ENCODE measurements around the gene SLC11A2. TPM values are rescaled to one million over a fixed set of nuclear protein-coding genes. Genes with fewer than 3 reads are reported as not detected.

SLC11A2 gene
- total and polyA plus RNA-seq, 2 of the 8 experiments (the other 6 are each of a cell fraction or from before 2014, with no cell fraction given) = 55.0 to 61.5 TPM

- no peak overlapping the region for H2BK20ac ChIP-seq (ENCODE audit: low read length)
- H4K8ac ChIP-seq (ENCODE audit: extremely low read depth, insufficient read depth, low read length) = no peak overlapping the region
- H3K23ac ChIP-seq (ENCODE audit: insufficient read length) = no peak overlapping the region
- H3K36me3 ChIP-seq (ENCODE audit: control insufficient read depth in 2 of 4, insufficient read depth in 4 of 4, low read length in 3 of 4) = peaks cover 20 to 81% (median 52%) of the 10 kb centered on the region in 4 experiments
- H4K5ac ChIP-seq (ENCODE audit: insufficient read length, low read depth, low read length) = no peak overlapping the region
- H2BK120ac ChIP-seq (replicated peaks; ENCODE audit: low read depth, low read length) = no peak overlapping the region
- H3K4ac ChIP-seq (replicated peaks; ENCODE audit: insufficient read length, low read depth, low read length) = no peak overlapping the region
- no peak overlapping the region for H3K56ac ChIP-seq (replicated peaks; ENCODE audit: insufficient read length, low read depth, low read length)
- 93% methylated on average over 9 of the region's 9 CpGs; no CpG with 5 or more reads in 1 of the 2 experiments for WGBS, 2 experiments (ENCODE audit: extremely low coverage in 1 of 2, insufficient coverage in 1 of 2, insufficient read length in 1 of 2, insufficient replicate concordance in 2 of 2, low coverage in 1 of 2, low lambda C conversion rate in 2 of 2, missing lambda C conversion rate in 1 of 2)
- no peak overlapping the region for H2BK5ac ChIP-seq (ENCODE audit: low read depth, low read length)
- H3K14ac ChIP-seq (ENCODE audit: insufficient read length) = no peak overlapping the region
- H2BK12ac ChIP-seq (ENCODE audit: low read depth, low read length) = no peak overlapping the region
- H3K4me1 ChIP-seq (replicated peaks in 1 of 4; ENCODE audit: control insufficient read depth in 3 of 4, insufficient read depth in 4 of 4, low read length in 3 of 4) = no peaks in the 10 kb centered on the region
- H3K4me2 ChIP-seq (ENCODE audit: insufficient read depth in 1 of 2, low read depth in 2 of 2, low read length in 2 of 2) = no peak overlapping the region
- H3K18ac ChIP-seq (ENCODE audit: extremely low read depth, low read length) = no peak overlapping the region
- no peak overlapping the region for H4K91ac ChIP-seq (replicated peaks; ENCODE audit: insufficient read length, low read length)
- no peaks in the 10 kb centered on the region for H3K79me2 ChIP-seq (ENCODE audit: control insufficient read depth in 1 of 2, insufficient read depth in 2 of 2, low read length in 2 of 2)
- H3K79me1 ChIP-seq (ENCODE audit: low read depth, low read length) = no peaks in the 10 kb centered on the region
- H3K27me3 ChIP-seq (replicated peaks in 1 of 4; ENCODE audit: control insufficient read depth in 3 of 4, extremely low read depth in 1 of 4, insufficient read depth in 3 of 4, low read length in 3 of 4) = no peaks in the 10 kb centered on the region
- ChIA-PET POLR2A (ENCODE audit: partially characterized antibody) (interaction anchor here (0.9 to 1.9 kb wide), 4 partner anchors 9 to 20 kb away, joined by 3 to 17 read pairs (median 8); partner anchors contain the start of gene CSRNP2), CTCF (ENCODE audit: partially characterized antibody) (interaction anchor here (1.0 to 1.4 kb wide), 3 partner anchors 10 to 11 kb away, joined by 4 to 5 read pairs (median 4); no protein-coding TSS in a partner anchor)
- no peaks in the 10 kb centered on the region for H3K9me3 ChIP-seq (ENCODE audit: insufficient read depth in 2 of 2, low read depth in 1 of 2, low read length in 1 of 2)
- H4K20me1 ChIP-seq (replicated peaks in 1 of 2; ENCODE audit: control insufficient read depth in 1 of 2, insufficient read depth in 2 of 2, low read length in 2 of 2) = peaks cover 2 to 4% of the 10 kb centered on the region in 2 experiments
- H2AK5ac ChIP-seq (ENCODE audit: low read depth, low read length) = no peak overlapping the region
- DNase-seq (ENCODE audit: low read depth in 1 of 2, low spot score in 2 of 2) (no peak), FAIRE-seq (no peak)
- H3K4me3 ChIP-seq (ENCODE audit: extremely low read depth in 1 of 4, insufficient read depth in 2 of 4, low read depth in 3 of 4, low read length in 4 of 4) = no peak overlapping the region
- H3K9ac ChIP-seq (replicated peaks in 1 of 4; ENCODE audit: extremely low read depth in 1 of 4, low read depth in 3 of 4, low read length in 3 of 4) = no peak overlapping the region
- no peak overlapping the region for H3K27ac ChIP-seq (ENCODE audit: low read depth, low read length)
- no peaks in the 10 kb centered on the region for H3K23me2 ChIP-seq (ENCODE audit: low read depth, low read length)
- no peak overlapping the region for H2BK15ac ChIP-seq (ENCODE audit: low read length)
- no peak overlapping the region for H2AFZ ChIP-seq (ENCODE audit: low read length)
- TF ChIP-seq RFX5 (IDR thresholded peaks at IDR 0.05; ENCODE audit: borderline replicate concordance, low read depth, low read length) (no peak), TEAD4 (IDR thresholded peaks at IDR 0.05; ENCODE audit: low read depth, low read length) (no peak), POU5F1 (IDR thresholded peaks at IDR 0.05; ENCODE audit: low read depth, low read length) (no peak), CHD1 (IDR thresholded peaks at IDR 0.05; ENCODE audit: low read depth, low read length) (no peak), KDM5A (IDR thresholded peaks at IDR 0.05; ENCODE audit: low read length) (no peak), HDAC2 (IDR thresholded peaks at IDR 0.05; ENCODE audit: borderline replicate concordance in 1 of 2, low read depth in 2 of 2, low read length in 2 of 2) (no peak), CBX8 (IDR thresholded peaks at IDR 0.05; ENCODE audit: borderline replicate concordance, low read depth, low read length) (no peak)
Measured at GRCh38 chr12:51062631-51063397, 36.6 kb upstream of the SLC11A2 start.

All from H1 (cell line).